ENCODE results near the gene C12orf57. TPM values are rescaled to one million over a fixed set of nuclear protein-coding genes. Genes with fewer than 3 reads are reported as not detected.

The C12orf57 gene
- total RNA-seq, 1 donor from 2014 or later: 251 TPM

DNA sequence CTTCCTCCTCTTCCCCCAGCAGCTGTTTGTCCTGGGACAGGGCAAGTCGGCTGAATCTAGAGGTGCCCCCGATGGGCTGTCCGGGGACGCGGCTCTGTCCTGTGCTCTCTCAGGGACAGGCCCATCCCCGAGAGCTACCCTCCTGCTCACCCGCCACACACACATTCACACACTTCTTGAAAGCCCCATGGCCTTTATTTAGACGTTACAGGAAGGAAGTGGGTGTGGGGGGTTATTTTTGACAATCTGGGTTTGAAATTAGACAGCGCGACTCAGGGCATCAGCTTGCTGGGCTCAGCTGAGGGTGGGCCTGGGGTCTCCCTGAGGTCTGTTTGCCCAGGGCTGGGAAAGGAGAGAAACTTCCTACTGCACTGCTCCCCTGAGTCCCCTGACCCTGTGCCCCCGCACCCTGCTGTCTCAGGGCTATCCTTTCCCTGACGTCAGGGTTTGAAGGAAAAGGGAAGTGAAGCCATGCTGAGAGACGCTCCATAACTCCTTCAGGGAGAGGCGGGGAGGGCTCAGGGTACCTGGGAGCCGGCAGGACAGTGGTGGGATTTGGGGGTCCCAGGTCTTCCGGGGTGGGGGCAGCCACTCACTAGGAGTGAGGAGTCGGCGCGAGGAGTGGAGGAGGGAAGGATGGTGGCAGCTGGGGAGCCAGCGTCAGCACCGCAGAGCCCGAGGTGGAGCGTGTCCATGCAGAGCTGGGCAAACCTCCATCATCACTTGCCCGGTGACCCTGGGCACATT, 15.4 kb downstream of the C12orf57 start:
- intact Hi-C loops (cut with DNase I): no loop called here

DNA sequence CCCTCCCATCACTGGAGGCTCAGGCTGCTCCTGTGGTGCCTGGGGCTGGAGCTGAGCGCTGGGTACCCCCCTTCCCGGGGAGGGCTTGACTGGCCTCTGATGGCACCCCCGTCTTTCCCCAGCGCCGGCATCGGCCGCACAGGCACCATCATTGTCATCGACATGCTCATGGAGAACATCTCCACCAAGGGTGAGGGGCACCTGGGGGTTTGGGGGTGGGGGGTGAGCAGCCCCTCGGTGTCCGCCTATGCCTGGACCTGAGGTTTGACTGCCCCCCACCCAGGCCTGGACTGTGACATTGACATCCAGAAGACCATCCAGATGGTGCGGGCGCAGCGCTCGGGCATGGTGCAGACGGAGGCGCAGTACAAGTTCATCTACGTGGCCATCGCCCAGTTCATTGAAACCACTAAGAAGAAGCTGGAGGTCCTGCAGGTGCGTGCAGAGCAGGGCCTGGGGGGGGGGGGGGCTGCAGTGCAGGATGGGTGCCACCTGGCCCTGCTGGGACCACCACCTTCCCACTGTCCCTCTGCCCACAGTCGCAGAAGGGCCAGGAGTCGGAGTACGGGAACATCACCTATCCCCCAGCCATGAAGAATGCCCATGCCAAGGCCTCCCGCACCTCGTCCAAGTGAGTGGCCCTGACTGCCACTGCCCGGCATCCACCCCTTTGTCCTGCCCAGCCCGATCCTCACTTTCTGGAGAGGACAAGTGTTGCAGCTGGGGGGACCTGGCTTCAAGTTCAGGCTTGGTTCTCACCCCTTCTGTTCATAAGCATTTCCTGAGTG, 16.2 kb downstream of the C12orf57 start:
- no peak for DNase-seq
- intact Hi-C loops (cut with DNase I): no loop called here
- no peak for ATAC-seq (ENCODE audit: poor library complexity)

More for the DNA sequence above, 15.4 kb downstream of the C12orf57 start:
- ATAC-seq (ENCODE audit: poor library complexity) (peak; percentile 15), DNase-seq (no peak)

DNA sequence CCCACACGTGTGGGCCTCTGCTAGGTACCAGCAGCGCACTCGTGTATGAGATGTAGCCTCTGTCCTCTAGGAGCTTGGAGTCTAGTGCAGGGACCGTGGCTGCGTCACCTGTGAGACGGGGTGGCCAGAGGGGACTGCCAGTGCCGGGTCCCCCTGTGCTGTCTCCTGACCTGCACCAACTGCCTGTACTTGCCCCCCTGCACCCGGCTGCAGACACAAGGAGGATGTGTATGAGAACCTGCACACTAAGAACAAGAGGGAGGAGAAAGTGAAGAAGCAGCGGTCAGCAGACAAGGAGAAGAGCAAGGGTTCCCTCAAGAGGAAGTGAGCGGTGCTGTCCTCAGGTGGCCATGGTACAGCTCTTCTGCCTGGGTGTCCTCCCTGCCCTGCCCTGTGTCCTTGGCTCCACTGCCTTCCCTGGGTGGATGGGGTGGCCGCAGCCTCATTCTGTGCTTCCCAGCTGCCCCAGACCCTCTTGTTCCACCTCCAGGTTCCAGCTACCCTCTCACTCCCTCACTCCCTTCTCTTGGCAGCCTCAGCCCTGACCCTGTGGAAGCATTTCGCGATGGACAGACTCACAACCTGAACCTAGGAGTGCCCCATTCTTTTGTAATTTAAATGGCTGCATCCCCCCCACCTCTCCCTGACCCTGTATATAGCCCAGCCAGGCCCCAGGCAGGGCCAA, 16.9 kb downstream of the C12orf57 start:
- no peak for ATAC-seq (ENCODE audit: poor library complexity)
- no peak for DNase-seq
- intact Hi-C loops (cut with DNase I): no loop called here

DNA sequence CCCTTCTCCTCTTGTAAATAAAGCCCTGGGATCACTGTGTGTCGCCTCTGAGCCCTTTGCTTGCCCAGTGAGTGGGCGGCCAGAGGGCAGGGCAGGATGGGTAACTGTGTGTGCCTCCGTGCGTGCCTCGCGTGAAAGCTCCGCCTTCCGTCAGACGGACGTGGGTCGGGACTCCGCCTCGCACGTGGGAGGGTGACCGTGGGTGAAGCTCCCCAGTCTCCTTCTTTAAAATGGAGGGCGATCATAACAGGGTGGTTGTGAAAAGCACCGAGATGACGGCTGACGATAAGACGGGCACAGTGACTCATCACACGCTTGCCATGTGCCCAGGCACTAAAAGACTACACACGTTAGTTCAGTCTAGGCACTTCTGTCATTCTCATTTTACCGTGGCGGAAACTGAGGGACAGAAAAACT, 17.5 kb downstream of the C12orf57 start:
- DNase-seq (peak; percentile 74), ATAC-seq (ENCODE audit: poor library complexity) (peak; percentile 7)
- intact Hi-C loops (cut with DNase I): no loop called here

DNA sequence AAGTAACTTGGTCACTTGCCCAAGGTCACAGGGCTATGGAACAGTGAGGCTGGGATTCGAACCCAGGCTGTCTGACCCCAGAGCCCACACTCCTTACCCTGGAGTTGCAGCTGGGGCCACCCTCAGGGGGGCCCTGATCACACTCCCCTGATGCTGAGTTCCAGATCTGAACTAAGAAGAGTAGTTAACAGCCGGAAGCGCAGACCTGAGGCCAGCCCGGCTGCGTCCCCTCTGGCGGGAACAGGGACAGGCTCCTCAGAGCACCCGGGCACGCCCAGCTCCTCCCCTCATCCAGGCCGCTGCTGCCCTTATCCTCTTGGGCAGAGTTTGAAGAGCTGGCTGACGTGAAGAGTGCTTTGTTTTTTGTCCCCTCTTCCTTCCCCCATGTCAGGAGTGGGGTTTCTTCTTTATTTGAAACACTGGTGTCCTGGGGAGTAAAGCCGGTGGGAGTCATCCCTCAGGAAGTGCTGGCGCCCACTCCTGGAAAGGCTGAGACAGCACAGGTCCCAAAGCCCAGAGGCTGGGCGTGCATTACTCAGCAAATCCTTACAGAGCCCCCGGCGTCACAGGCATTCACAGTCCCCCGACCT, 18.0 kb downstream of the C12orf57 start:
- intact Hi-C loops (cut with DNase I): no loop called here
- ATAC-seq (ENCODE audit: poor library complexity) (peak; percentile 44), DNase-seq (peak; percentile 70)

DNA sequence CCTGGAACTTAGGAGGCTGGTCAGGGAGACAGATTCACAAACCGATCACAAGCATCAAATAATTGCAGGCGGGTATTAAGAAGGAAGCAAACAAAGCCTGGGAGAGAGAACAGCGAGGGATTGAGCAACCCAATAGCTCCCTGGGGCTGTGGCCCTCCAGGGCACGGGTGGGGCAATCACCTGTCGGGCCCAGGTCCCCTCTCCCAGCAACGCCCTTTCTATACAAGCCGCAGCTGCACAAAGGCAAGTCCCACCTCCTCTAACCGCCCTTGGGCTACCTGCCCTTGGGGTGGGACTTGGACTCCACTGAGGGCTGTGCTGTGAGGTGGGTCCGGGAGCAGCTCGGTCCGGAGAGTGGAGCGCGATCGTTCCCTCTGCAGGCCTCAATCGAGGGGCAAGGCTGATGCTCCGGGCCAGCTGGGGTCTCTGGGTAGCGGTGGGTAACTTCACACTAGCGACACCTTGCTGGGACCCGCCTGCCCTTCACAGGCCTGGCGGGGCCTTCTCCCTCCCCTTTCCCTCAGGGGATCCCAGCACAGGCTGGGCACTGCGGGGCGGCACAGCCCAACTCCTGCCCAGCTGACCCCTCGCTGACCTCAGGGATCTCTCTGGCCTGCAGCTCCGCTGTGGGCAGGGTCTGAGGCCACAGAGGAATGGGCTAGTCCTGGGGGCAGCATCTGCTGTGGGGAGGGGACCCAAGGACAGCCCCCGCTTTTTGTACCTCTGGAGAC, 18.6 kb downstream of the C12orf57 start:
- DNase-seq (no peak), ATAC-seq (ENCODE audit: poor library complexity) (peak; percentile 3)
- intact Hi-C loops (cut with DNase I): no loop called here

DNA sequence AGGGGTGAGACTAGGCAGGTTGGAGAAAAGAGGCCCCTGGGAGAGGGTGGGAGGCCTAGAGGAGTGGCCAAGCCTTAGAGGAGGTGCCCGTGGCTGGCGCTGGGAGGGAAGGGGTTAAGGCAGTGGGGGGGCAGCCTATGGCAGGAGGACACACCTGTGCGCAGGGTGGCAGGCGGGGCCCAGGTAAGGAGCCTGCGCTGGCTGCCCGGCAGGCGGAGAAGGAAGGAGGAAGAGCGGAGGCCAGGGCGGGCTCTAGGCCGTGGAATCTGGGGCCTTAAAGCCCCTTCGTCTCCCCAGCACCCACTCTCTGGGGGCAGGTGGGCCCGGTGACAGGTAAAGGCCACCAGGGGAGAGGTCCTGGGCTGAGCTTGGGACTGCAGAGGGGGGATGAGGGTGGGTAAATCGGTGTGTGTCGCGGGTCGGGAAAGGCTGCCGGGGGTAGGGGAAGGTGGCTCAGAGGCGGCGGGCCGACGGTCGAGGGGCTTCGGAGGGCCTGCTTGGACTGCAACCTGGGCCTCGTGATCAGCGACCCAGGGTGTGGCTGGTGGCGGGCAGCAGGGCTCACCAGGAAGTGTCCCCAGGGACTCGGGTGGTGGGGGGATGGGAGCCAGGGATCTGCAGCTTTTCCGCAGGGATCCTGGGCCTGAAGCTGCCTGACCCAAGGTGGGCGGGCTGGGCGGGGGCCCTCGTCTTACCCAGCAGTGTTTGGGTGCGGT, 19.4 kb downstream of the C12orf57 start:
- intact Hi-C loops (cut with DNase I): no loop called here
- DNase-seq (no peak), ATAC-seq (ENCODE audit: poor library complexity) (no peak)

DNA sequence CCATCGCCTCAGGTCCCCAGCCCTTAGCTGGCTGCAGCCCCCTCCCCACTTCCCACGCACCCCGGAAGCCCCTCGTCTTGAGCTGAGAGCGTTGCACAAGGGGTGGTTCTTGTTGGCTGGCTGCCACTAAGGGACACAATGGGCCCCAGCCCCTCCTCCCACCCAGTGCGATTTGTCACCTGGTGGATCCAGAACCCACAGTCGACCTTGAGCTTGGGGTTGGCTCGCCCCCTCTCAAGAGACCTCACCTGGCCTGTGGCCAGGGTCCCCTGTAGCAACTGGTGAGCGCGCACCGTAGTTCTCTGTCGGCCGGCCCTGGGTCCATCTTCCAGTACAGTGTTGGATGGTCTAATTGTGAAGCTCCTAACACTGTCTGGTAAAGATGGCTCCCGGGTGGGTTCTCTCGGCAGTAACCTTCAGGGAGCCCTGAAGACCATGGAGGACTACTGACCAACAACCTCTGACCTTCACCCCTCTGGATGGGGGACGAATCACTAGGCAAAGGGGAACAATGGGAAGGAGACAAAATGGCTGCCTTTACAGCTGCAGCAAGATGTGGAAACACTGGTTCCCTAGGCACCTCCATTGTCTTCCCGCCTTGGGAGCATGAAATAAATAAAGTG, 20.1 kb downstream of the C12orf57 start:
- DNase-seq: no peak
- intact Hi-C loops (cut with DNase I): no loop called here
- no peak for ATAC-seq (ENCODE audit: poor library complexity)

DNA sequence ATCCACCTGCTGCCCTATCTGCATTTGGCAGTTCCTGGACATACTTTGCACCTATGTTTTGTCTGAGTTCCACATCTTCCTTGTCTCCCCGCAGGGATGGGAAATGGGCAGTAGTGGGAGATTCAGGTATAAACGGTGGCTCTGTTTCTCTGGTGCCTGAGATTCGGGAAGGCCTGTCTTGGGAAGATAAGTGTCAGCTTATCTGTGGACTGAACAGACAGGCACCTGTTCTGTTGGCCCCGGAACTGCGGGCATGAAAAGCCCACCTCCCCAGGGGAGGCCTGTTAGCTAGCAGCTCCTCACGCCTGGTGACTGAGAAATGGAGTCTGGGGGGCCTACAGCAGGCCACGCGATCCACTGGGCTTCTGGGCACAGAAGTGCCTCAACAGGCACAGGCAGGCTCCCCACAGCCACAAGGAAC, 20.8 kb downstream of the C12orf57 start:
- DNase-seq (no peak), ATAC-seq (ENCODE audit: poor library complexity) (no peak)
- intact Hi-C loops (cut with DNase I): no loop called here

DNA sequence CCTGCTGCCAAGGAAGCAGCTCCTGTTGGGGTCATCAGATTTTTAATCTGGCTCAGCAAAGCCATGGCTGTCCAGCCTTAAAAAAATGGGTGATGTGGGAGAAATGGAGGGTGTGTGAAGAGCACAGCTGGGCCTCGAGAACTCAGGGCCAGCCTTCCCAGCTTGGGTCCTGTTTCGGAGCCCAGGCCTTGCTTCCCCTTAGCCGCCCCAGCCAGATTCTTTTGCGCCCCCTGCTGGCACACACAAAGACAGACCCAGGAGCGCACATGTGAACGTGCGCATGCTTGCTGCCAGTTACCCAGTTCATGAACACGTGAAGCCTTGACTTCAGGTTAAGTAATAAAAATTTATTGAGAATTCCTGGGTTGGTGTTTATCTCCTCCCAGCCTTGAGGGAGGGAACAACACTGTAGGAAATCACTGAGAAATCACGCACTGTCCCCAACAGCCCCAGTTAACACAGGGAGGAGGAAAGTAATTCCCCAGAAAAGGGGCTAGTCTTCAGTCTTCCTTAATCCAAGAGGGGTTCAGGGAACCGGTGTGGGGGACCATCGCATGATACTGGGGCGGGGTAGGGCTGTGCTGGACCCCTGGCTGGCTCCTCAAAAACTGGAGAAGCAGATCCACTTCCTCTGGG, 21.3 kb downstream of the C12orf57 start:
- ATAC-seq (ENCODE audit: poor library complexity) (peak; percentile 81), DNase-seq (peak; percentile 88)
- intact Hi-C loops (cut with DNase I): no loop called here

DNA sequence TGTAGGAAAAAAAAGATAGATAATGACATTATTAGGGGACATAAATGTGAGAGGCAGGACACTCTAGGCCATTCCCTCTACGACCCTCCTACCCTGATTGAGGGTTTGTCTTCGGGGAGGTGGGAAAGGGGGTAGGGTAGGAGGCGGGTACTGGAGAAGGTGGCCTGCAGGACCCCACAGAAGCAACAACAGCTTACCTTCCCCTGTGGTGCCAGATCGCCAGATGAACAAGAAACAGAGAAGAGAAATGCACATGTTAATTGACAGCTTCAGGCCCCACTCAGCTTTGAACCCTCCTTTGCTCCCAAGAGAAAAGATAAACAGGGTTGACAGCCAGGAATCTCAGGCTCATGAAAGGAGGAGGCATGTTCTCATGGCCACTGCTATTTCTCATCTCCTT, 21.9 kb downstream of the C12orf57 start:
- intact Hi-C loops (cut with DNase I): no loop called here
- no peak for DNase-seq
- no peak for ATAC-seq (ENCODE audit: poor library complexity)

DNA sequence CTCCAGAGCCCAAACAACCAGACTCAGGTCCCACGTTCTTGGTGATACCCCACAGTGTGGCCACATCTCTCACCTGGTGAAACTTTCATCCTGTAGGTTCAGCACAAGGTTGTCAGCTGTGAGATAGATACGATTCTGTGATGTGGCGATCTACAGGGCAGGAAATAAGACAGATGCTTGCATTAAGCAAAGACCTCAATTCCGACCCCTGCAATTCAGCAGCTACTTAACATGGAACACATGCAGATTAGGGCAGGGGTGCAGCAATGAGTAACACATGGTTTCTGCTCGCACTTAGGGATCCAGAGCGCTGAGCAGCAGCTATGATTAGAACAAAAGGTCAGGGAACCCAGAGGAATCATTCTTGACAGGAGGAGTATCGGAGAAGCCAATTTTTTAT, 22.5 kb downstream of the C12orf57 start:
- ATAC-seq (ENCODE audit: poor library complexity) (no peak), DNase-seq (no peak)
- intact Hi-C loops (cut with DNase I): no loop called here

DNA sequence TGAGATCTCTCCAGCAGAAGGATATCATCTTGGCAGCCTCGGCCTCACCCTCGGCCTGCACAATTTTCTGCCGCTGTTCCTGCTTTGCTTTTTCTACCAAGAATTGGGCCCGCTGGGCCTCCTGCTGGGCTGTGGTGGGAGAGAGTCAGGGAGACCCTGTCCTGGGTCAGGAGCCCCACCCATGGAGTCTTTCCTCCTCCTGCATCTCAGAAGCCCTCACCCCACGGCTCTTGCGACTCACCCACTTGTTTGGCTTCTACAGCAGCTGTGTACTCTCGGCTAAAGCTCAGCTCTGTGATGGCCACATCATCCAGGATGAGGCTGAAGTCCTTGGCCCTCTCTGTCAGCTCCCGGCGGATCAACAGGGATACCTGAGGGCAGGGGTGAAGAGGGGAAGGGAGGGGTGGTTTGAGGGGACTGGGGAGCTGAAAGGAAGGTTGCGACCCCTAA, 23.9 kb downstream of the C12orf57 start:
- intact Hi-C loops (cut with DNase I): no loop called here
- no peak for ATAC-seq (ENCODE audit: poor library complexity)
- DNase-seq: no peak

DNA sequence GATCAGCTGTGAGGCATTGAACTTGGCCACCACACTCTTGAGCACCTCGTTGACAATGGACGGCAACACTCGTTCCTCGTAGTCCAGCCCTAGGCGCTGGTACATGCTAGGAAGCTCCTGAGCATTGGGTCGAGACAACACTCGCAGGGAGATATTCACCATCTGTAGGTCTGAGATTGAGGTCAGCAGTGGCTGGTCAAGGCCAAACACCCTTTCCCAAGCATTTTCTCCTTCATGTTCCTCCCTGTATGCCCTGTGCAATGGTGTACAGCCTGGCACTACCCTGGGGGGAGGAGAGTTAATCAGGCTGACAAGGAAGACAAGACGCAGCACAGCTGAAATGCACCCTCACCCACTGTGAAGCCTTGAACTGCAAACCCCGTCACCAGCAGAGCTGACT, 24.6 kb downstream of the C12orf57 start:
- intact Hi-C loops (cut with DNase I): no loop called here
- ATAC-seq (ENCODE audit: poor library complexity) (no peak), DNase-seq (no peak)

DNA sequence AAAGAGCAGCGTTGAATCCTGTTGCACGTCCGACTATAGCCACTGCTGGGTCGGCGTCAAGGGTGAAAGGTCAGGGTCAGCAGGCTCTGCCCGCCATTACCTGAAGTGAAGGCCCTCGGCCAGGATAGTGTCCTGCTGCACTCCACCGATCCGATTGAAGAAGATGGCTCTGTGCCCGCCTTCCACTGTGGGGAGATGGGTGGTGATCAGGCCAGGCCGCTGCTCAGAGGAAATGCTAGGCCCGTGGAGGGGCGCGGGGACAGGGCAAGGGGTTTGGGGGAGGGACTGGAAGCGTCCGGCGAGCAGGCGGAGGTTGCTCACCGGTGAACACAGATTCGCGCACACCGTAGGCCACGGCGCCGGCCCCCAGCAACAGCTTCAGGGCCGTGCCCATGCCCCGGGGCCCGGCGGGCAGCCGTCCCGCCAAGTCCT, 26.3 kb downstream of the C12orf57 start:
- DNase-seq (no peak), ATAC-seq (ENCODE audit: poor library complexity) (peak; percentile 25)
- intact Hi-C loops (cut with DNase I): loop anchor here (5.0 kb wide), 1 partner anchor 47 kb away; the partner anchor contains the start of gene LPCAT3

DNA sequence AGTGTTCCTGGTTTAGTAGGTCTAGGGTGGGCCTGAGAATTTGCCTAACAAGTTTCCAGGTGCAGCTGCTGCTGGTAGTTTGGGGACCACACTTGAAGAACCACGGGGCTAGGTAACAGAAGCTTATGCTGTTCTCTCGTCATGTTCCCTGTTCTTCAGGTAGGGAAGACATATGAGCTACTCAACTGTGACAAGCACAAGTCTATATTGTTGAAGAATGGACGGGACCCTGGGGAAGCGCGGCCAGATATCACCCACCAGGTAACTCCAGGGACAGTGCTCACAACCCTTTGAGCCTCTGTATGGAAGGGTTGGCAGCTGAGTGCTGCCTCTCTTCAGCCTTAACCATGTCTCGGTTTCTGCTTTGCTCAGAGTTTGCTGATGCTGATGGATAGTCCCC, 30.4 kb downstream of the C12orf57 start:
- ATAC-seq (ENCODE audit: poor library complexity) (no peak), DNase-seq (no peak)
- intact Hi-C loops (cut with DNase I): loop anchor here (5.0 kb wide), 1 partner anchor 43 kb away; the partner anchor contains the start of gene LPCAT3

Measured in Right ventricle myocardium superior (tissue), 1 donor.